Neural progenitor cell (in vitro differentiated cells): ENCODE data around the gene TCF7L1.

Source experiments
- EZH2 ChIP-seq: fragments of 200-600 bp; sonication (generic); IDR thresholded peaks from 2 replicates; pipeline ENCODE4 v1.6.1; 2017; ENCODE audit warnings: antibody characterized with exemption, mild to moderate bottlenecking, moderate library complexity
- EZH2phosphoT487 ChIP-seq: fragments of 200-600 bp; sonication (generic); IDR thresholded peaks from 2 replicates; pipeline ENCODE4 v1.6.1; 2017; ENCODE audit warnings: antibody characterized with exemption
- TF ChIP-seq, protein P1 (sequence below): fragments of 200-600 bp; sonication (generic); IDR thresholded peaks from 2 replicates; pipeline ENCODE4 v1.5.1; 2017; ENCODE audit warnings: antibody characterized with exemption, mild to moderate bottlenecking

GRCh38 chr2:85181844-85182456 is 48.8 kb downstream of the TCF7L1 start:
- TF ChIP-seq, protein P1, sequence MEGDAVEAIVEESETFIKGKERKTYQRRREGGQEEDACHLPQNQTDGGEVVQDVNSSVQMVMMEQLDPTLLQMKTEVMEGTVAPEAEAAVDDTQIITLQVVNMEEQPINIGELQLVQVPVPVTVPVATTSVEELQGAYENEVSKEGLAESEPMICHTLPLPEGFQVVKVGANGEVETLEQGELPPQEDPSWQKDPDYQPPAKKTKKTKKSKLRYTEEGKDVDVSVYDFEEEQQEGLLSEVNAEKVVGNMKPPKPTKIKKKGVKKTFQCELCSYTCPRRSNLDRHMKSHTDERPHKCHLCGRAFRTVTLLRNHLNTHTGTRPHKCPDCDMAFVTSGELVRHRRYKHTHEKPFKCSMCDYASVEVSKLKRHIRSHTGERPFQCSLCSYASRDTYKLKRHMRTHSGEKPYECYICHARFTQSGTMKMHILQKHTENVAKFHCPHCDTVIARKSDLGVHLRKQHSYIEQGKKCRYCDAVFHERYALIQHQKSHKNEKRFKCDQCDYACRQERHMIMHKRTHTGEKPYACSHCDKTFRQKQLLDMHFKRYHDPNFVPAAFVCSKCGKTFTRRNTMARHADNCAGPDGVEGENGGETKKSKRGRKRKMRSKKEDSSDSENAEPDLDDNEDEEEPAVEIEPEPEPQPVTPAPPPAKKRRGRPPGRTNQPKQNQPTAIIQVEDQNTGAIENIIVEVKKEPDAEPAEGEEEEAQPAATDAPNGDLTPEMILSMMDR: no peak
- TF ChIP-seq EZH2 (no peak), EZH2phosphoT487 (no peak)
